LNCAP (cell line): ENCODE measurements around the gene KCNH2.
A peak's percentile ranks its signal among the peaks of the same experiment; 100 is the strongest.

Experiments used
- TF ChIP-seq, protein P1 (sequence below): fragments of 450-650 bp; IDR thresholded peaks from 2 replicates; pipeline ENCODE4 v1.5.1; 2017; ENCODE audit warnings: mild to moderate bottlenecking

The KCNH2 gene

DNA sequence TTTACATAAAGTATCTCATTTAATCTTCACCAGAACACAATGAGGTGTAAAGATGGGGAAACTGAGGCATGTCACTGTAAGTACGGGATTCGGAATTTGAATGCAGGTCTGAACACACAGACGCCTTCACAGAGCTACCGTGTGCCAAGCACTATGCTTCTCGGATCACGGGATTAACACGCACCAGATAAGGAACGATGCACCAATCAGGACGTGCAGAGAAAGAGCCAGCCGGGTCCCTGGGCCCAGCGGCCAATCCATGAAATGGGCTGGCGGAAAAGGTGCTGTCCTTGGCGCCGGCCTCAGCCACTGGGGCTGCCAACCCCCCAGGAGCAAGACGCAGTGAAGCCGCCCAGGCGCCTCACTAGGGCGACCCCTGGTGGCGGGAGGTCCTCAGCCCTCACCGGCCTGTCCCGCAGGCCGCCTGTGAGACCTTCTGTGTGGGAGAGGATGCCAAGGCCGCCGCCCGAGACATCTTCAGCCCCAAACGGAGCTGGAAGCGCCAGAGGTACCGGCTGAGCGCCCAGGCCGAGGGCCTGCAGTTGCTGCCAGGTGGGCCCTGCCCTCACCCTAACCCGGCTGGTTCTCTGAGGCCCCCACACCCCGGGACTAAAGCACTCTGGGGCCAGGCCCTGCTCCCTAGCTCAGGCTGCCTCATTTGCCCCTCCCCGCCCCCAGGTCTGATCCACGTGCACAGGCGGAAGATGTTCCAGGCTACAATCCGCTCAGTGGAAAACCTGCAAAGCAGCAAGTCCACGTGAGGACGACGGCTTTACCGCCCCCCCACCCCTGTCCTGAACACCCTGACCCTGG, 30.6 kb upstream of the KCNH2 start:
- TF ChIP-seq, protein P1, sequence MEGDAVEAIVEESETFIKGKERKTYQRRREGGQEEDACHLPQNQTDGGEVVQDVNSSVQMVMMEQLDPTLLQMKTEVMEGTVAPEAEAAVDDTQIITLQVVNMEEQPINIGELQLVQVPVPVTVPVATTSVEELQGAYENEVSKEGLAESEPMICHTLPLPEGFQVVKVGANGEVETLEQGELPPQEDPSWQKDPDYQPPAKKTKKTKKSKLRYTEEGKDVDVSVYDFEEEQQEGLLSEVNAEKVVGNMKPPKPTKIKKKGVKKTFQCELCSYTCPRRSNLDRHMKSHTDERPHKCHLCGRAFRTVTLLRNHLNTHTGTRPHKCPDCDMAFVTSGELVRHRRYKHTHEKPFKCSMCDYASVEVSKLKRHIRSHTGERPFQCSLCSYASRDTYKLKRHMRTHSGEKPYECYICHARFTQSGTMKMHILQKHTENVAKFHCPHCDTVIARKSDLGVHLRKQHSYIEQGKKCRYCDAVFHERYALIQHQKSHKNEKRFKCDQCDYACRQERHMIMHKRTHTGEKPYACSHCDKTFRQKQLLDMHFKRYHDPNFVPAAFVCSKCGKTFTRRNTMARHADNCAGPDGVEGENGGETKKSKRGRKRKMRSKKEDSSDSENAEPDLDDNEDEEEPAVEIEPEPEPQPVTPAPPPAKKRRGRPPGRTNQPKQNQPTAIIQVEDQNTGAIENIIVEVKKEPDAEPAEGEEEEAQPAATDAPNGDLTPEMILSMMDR: peak; percentile 48

DNA sequence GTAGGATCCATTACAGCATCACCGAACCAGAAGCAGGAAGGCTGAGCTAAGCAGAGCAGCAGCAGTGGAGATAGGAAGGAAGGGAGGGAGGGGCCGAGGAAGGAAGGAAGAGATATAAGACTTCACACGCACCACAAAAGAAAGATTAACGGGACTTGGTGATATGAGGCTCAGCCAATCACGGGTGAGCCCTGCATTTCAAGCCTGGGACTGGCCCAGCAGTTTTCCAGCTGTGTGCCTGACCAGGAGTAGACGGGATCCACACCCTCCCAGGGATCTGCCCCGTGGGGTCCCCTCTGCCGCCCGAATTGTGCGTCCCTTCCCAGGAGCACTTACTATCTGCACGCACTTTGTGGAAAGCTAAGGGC, 30.0 kb upstream of the KCNH2 start:
- TF ChIP-seq, protein P1: no peak

DNA sequence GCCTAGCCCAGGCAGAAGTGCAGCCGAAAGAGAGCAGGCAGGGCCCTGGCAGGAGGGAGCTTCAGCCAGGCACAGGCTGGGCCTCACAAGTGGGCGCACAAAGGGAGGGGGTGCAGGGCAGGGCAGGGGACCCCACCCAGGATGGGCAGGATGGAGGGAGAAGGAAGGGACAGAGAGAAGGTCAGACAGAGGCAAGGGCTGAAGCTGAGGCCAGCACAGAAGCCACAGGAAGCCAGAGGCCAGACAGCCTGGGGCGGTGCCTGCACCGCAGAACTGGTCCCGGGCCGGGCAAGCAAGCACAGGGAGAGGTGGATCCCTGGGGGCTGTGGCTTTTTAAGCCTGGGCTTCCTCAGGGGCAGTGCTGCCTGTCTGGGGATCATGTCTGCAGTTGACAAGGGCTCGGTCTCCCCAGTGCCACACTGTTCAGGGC, 29.4 kb upstream of the KCNH2 start:
- TF ChIP-seq, protein P1: no peak

DNA sequence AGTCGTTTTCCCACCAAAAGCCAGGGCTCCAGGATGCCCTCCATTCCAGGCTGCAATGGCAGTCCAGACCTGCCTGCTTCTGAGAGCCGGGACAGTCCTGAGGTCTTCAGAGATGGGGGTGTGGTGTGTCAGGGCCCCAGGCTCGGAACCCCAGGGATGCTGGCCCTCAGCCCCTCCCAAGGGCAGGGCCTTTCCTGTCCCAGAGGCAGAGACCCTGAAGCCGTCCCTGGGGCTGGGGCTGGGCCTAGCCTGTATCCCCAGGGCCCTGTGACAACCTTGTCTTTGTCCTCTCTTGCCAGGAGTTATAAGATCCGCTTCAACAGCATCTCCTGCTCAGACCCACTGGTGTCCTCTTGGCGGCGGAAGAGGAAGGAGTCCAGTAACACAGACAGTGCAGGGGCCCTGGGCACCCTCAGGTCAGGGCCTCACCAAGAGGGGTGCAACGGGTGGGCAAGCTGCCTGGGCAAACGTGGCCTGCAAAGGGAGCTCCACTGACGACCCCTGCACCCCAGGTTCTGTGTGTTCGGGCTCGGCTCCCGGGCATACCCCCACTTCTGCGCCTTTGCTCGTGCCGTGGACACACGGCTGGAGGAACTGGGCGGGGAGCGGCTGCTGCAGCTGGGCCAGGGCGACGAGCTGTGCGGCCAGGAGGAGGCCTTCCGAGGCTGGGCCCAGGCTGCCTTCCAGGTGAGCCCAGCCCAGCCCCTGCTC, 28.6 kb upstream of the KCNH2 start:
- TF ChIP-seq, protein P1: no peak

DNA sequence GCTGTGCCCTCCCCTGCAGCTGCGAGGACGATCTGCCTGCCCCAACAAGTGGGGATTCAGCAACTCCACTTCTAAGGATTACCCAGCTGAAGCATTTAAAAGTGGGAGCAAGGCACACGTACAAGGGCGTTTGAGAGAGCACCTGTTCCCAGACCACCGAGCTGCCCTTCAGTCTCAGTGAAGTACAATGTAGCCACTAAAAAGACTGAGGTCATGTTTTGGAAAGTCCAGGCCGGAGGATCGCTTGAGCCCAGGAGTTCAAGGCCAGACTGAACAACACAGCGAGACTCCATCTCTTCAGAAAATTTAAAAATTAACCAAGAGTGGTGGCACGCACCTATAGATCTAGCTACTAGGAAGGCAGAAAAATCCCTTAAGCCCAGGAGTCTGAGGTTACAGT, 27.4 kb upstream of the KCNH2 start:
- TF ChIP-seq, protein P1: no peak

DNA sequence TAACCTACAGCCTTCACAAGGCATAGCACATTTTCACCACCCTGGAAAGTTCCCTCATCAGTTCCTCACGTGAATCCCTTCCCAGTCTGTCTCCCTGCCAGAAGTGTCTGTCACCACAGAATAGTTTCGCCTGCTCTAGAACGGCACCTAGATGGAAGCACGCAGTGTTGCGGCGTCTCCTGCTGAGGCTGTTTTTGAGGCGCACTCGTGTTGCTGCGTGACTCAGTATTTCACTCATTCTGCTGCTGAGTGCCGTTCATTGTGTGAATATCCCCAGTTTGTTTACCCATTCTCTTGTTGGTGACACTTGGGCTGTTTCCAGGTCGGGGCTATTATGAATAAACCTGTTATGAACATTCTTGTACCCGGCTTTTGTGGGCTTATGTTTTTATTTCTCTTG, 25.5 kb upstream of the KCNH2 start:
- TF ChIP-seq, protein P1: no peak

DNA sequence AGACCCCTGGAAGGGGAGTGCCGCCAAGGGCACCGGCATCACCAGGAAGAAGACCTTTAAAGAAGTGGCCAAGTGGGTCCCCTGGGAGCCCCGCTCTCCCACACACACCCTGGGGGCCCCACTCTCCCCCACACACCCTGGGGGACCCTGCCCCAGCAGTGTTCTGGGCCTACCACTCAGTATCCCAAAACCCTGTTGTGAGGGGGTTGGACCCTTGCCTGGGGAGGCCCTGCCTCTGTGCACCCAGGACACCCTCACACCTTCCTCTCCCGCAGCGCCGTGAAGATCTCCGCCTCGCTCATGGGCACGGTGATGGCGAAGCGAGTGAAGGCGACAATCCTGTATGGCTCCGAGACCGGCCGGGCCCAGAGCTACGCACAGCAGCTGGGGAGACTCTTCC, 23.4 kb upstream of the KCNH2 start:
- TF ChIP-seq, protein P1: no peak
